IgD-negative memory B cell (primary cell): ENCODE data around the gene ADD2. TPM values are rescaled to one million over a fixed set of nuclear protein-coding genes. Genes with fewer than 3 reads are reported as not detected.
A peak's percentile ranks its signal among the peaks of the same experiment; 100 is the strongest.

Source experiments
- H3K27ac Mint-ChIP-seq, 3 donors: one replicate each; pipeline ENCODE4 v1.8.0; 2020 to 2022; ENCODE audit warnings: mild to moderate bottlenecking in 3 of 3, mixed read lengths in 3 of 3, moderate library complexity in 1 of 3
- H3K27me3 Mint-ChIP-seq: one replicate; pipeline ENCODE4 v1.8.0; 2021; ENCODE audit warnings: mixed read lengths
- H3K36me3 Mint-ChIP-seq: one replicate; pipeline ENCODE4 v1.8.0; 2020; ENCODE audit warnings: mild to moderate bottlenecking, mixed read lengths
- H3K4me1 Mint-ChIP-seq, 3 donors: one replicate each; pipeline ENCODE4 v1.8.0; 2020 to 2022; ENCODE audit warnings: mixed read lengths in 3 of 3, mild to moderate bottlenecking in 1 of 3
- H3K4me3 Mint-ChIP-seq, 4 donors: one replicate each; pipeline ENCODE4 v1.8.0; 2020 to 2022; ENCODE audit warnings: mild to moderate bottlenecking in 4 of 4, mixed read lengths in 4 of 4, moderate library complexity in 3 of 4
- H3K9me3 Mint-ChIP-seq, 3 donors: one replicate each; pipeline ENCODE4 v1.8.0; 2020 to 2021; ENCODE audit warnings: mixed read lengths in 3 of 3, mild to moderate bottlenecking in 1 of 3
- polyA plus RNA-seq: library from polyadenylated mRNA; unstranded; fragments of 300-500 nt; fragmentation: Illumina TruSeq; gene quantifications from one replicate; pipeline ENCODE4 v1.2.3, GENCODE V29; 2021

ADD2 gene
- polyA plus RNA-seq, 1 donor from 2014 or later = 17.3 TPM

DNA sequence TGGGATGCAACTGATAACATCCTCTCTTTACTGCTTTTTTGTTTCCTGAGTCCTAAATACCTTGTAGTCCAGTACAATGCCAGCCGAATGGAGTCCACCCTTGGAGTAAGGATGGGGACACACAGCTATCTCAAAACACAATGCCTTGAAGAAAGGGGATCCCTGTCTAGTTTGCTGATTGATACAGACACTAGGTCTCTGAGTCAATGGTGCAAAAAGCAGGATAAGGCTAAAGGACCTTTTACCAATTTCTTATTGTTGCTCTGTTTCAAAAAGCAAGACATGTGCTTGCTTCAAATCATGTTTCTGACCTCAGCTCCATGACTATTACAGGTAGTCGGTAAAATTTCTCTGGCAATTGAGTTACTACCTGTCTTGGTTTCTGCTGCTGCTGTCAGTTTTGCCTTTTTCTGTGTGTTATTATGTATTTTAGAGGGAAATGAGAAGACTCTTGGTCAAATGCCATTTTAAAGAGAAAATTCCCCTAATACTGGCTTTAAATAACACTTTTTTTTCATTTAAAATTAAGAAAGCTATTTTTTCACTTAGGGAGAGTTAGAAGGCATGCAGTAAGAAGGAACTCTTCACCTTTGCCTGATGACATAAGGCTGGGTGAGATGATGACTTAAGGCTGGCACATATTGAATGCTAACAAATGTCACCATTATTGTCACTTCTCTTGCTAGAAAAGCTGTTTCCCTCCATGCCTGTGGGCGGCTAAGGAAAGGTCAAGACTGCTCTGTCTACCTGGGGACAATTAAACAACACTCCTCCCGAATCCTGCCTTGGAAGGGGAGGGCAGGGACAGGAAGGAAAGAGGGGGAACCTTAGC, 27.4 kb upstream of the ADD2 start:
- peaks cover 0 to 4% (median 3%) of the 10 kb centered on the region in 3 donors for H3K4me1 Mint-ChIP-seq
- H3K27me3 Mint-ChIP-seq = peaks cover 23% of the 10 kb centered on the region
- H3K4me3 Mint-ChIP-seq = no peak overlapping the region
- H3K9me3 Mint-ChIP-seq = peaks cover 3 to 8% (median 4%) of the 10 kb centered on the region in 3 donors
- no peak overlapping the region for H3K27ac Mint-ChIP-seq
- H3K36me3 Mint-ChIP-seq = peaks cover 3% of the 10 kb centered on the region

DNA sequence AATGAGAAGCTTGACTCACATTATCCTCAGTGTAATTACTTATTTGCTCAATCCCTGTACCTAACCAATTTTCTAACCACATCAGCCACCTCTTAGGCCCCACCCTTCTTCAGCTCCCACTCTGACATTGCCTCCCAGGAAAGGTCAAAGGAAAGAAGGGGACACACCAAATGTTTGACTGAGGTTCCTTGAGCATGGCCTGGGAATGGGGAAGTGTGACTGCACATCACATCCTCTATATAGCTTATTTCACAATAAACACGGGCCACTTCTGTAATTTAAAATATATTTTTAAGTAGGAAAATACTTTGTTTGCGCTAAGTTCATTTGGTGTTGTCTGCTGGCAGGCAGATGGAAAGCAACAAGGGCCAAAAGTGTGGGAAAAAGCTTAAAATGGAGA, 25.4 kb upstream of the ADD2 start:
- Mint-ChIP-seq H3K36me3 (peaks cover 5% of the 10 kb centered on the region), H3K4me1 (peaks cover 5 to 9% (median 6%) of the 10 kb centered on the region in 3 donors), H3K27ac (no peak overlapping the region), H3K9me3 (peaks cover 0 to 2% (median 0%) of the 10 kb centered on the region in 3 donors), H3K27me3 (peaks cover 30% of the 10 kb centered on the region), H3K4me3 (no peak overlapping the region)

DNA sequence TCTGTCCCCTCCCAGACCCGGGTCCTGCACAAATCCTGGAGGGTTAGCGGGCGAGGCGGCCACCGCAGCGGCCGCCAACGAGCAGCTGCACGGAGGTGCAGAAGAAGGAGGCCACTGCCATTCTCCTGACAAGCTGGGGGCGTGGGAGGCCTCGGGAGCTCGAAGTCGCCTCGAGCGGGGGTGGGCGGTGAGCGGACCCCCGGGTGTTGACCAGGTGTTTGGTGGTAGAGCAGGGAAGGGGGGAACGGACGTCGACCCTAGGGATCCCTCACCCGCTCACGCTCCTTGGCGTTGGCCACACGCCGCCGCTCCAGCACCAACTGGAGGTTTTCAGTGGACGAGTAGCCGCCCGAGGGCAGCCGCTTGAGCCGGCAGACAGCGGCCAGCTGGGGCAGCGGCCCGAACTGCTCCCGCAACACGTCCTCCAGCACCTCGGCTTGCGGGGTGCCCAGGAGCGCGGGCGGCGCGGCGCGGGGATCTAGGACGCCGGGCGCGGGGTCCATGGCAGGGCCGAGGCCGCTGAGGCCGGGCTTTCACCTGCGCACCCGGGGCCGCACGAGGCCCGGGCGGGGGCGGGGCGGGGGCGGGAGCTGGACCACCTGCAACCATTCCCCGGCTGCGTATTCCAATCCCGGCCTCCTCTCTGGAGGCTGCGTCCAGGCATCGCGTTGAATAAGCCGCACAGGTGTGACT, 22.3 kb upstream of the ADD2 start, which contains the start of gene FIGLA:
FIGLA (minus strand) TSS at position 508 of the 693 bp plus-strand sequence; CDS start at position 503, 5 bp downstream.
- H3K4me3 Mint-ChIP-seq = peak within 1 kb of the TSS; percentile 44 to 95 (median 82)
- H3K36me3 Mint-ChIP-seq = peaks cover 5% of the 10 kb centered on the region
- peaks cover 32% of the 10 kb centered on the region for H3K27me3 Mint-ChIP-seq
- no peaks in the 10 kb centered on the region for H3K9me3 Mint-ChIP-seq
- H3K4me1 Mint-ChIP-seq = peaks cover 5 to 6% (median 5%) of the 10 kb centered on the region in 3 donors
- peak within 1 kb of the TSS in 1 of 3 donors; percentile 59 for H3K27ac Mint-ChIP-seq

DNA sequence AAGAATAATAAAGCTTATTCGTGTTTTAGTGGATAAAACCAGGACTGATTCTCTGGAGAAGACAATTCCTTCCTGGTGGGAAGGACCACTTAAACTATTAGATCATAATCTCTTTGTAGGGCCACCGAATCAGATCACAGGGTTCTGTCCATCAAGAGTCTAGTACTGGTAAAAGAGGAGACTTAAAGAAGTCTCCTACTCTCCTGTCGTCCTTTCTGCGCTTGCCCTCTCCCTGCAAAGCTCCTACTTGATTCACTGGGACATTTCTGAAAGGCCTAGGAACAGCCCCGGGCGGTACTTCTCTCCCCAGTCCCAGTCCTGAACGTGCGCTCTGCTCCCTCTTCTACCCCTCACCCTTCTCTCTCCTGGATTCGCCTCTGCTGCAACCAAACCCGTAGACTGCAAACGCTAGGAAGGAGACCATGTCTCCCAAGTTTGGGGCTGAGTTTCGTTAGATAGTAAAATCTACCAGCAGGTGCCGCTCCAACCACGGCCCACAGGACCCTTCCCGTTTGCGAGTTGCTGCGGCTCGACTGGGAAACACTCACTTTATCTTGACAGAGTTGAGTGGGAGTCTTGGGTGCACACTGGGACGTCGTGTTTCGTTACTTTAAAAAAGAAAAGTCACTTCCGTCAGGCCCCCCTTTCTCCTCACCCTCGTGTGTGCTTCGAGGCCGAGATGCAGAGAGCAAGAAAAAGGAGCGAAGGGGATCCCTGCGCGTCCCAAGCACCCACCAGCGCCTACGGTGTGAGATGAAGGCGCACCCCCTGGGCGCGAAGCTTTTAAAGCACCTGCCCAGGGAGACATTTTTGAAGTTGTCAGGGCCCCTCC, 21.5 kb upstream of the ADD2 start:
- H3K4me3 Mint-ChIP-seq = peak overlapping the region; percentile 44 to 95 (median 82)
- peak overlapping the region in 1 of 3 donors; percentile 59 for H3K27ac Mint-ChIP-seq
- no peaks in the 10 kb centered on the region for H3K9me3 Mint-ChIP-seq
- peaks cover 5 to 6% (median 5%) of the 10 kb centered on the region in 3 donors for H3K4me1 Mint-ChIP-seq
- peaks cover 5% of the 10 kb centered on the region for H3K36me3 Mint-ChIP-seq
- H3K27me3 Mint-ChIP-seq = peaks cover 32% of the 10 kb centered on the region

DNA sequence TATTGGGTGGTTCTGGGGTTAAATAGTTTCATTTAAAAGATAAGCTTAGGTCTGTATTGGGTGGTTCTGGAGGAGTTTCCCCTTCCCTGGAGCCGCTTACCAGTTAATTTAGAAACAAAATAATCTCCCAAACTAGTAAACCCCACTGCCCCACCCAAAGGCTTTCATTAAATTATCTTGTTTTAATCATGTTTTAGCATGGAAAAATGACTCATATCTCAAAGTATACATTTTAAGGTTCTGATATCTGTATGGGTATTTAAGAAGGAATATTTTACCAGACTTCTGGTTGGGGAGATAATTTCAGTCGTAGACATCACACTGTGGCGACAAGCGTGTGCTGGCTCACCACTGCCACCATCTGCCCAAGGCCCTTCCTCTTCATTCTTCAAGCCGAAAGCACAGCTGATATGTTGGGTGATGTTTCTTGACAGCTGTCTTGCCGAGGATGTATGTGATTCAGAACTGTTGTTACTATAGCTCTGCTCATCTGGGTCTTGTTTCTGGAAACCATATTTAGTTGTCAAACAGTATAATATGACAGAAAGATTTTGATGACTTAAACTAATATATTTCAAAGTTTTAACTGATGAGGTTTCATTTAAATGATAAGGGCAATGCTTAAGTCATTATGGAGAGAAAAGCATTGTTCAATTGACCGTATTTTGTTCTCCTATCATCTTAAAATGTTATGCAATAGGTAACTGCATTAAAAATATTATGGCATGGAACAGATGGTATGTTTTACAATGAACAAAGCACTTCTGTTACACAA, 17.3 kb upstream of the ADD2 start:
- Mint-ChIP-seq H3K27ac (no peak overlapping the region), H3K4me3 (no peak overlapping the region), H3K27me3 (peaks cover 16% of the 10 kb centered on the region)

DNA sequence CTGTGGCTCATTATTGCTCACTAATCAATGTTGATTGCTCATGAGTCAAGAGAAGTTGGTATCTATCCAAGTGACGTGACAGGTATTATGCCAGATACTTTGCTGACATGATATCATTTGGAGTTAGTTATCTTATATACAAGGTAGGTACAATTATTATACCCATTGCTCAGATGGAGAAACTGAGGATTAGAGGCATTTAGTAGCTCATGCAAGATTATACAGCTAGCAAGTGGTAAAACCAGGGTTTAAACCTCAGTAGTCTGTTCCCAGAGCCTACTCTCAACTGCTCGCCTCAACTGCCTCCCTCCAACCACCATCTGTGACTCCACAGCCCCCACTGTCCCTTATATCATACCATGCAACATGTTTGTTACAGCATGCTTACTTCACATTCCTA, 16.3 kb upstream of the ADD2 start:
- Mint-ChIP-seq H3K9me3 (no peaks in the 10 kb centered on the region), H3K27me3 (peaks cover 11% of the 10 kb centered on the region), H3K36me3 (no peaks in the 10 kb centered on the region), H3K27ac (no peak overlapping the region), H3K4me1 (peaks cover 0 to under 1% (median 0%) of the 10 kb centered on the region in 3 donors), H3K4me3 (no peak overlapping the region)

More for the DNA sequence above, 17.3 kb upstream of the ADD2 start:
- peaks cover 2 to 6% (median 5%) of the 10 kb centered on the region in 3 donors for H3K4me1 Mint-ChIP-seq
- no peaks in the 10 kb centered on the region for H3K9me3 Mint-ChIP-seq
- H3K36me3 Mint-ChIP-seq = peaks cover 2% of the 10 kb centered on the region

DNA sequence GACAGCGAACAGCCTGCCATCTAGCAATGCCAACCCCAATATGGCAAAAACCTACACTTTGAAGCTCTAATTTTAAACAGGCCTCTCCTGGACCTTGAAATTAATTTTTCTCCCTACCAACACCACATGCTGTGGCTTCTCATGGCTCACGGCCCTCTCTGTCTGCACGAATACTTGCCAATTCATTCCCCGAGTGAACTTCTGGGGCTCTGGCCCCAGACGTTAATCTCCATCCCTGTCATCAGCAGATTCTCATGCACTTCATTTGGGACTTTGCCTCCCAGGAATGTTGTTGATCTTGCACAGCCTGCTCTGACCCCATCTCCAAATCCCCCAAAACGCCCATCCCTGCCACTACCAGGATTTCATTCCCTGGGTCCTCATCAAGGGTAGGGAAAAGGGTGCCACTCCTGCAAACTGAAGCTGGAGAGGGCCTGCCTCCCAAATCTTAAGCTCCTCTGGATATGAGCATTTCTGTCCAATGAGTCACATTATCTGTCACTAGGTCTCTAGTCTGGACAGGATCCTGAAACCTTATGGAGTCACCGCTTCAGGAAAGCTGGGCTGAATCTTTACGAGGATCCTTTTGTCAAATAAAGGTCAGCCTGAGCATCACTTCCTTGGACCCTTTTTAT, 12.0 kb upstream of the ADD2 start:
- Mint-ChIP-seq H3K27ac (no peak overlapping the region), H3K27me3 (peaks cover 11% of the 10 kb centered on the region), H3K4me3 (no peak overlapping the region), H3K4me1 (no peaks in the 10 kb centered on the region), H3K9me3 (peaks cover 0 to 2% (median 0%) of the 10 kb centered on the region in 3 donors), H3K36me3 (no peaks in the 10 kb centered on the region)

DNA sequence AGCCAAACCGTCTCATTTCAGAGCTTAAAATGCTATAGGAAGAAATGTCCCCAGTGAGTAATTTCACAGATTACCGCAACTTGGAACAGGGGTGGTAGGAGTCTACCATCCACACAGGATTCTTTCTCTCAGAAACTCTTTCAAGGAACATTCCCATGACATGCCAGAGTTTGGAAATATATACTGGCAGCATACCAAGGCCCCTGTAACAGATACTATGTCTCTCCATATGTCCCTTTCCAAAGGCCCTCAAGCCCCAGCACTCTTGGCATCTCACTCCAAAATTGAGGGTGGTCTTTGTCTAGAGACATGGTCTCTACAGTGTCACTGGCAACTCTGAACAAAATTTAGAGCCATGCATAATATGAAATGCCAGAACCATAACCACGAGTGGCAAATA, 11.5 kb upstream of the ADD2 start:
- Mint-ChIP-seq H3K4me1 (no peaks in the 10 kb centered on the region), H3K27me3 (peaks cover 11% of the 10 kb centered on the region), H3K9me3 (peaks cover 0 to 2% (median 0%) of the 10 kb centered on the region in 3 donors), H3K4me3 (no peak overlapping the region), H3K27ac (no peak overlapping the region), H3K36me3 (no peaks in the 10 kb centered on the region)

DNA sequence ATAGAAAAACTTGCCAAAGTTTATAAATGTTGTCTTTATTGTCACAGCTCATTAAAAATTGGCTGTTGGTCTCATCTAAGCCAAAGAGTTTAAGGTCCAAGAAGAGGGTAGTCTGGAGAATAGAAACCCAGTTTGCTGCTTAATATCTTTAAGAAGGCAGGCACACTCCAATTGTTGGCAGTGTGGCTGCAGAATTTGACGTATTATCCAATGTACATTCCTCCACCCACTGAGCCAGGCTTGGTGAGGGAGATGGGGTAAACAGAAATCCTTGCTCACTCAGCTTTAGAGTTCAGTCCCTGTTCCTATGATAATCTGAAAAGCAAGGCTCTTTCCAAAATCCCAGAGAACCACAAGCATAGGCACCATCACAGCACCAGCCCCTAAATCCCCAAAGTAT, 10.7 kb upstream of the ADD2 start:
- Mint-ChIP-seq H3K27ac (no peak overlapping the region), H3K4me3 (no peak overlapping the region), H3K9me3 (peaks cover 0 to 7% (median 3%) of the 10 kb centered on the region in 3 donors), H3K36me3 (no peaks in the 10 kb centered on the region), H3K4me1 (no peaks in the 10 kb centered on the region), H3K27me3 (peaks cover 16% of the 10 kb centered on the region)

DNA sequence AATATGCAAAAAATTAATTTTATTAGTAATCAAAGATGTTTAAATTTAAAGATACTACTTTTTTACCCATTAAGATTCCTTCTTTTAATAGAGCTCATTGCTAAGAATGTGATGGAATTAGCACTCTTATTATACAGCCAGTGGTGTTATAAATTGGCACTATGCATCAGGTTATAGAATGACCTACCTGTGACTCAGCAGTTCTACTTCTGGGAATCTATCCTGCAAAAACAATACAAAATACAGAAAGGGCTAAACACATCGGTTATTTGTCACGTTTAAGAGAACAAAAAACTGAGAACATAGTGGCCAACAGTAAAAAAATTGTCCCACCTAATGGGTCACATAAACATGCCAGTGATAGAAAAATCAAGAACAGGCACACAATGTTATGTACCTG, 9.4 kb upstream of the ADD2 start:
- Mint-ChIP-seq H3K36me3 (no peaks in the 10 kb centered on the region), H3K4me3 (no peak overlapping the region), H3K4me1 (no peaks in the 10 kb centered on the region), H3K27ac (no peak overlapping the region), H3K27me3 (peaks cover 16% of the 10 kb centered on the region), H3K9me3 (peaks cover 0 to 11% (median 8%) of the 10 kb centered on the region in 3 donors)

DNA sequence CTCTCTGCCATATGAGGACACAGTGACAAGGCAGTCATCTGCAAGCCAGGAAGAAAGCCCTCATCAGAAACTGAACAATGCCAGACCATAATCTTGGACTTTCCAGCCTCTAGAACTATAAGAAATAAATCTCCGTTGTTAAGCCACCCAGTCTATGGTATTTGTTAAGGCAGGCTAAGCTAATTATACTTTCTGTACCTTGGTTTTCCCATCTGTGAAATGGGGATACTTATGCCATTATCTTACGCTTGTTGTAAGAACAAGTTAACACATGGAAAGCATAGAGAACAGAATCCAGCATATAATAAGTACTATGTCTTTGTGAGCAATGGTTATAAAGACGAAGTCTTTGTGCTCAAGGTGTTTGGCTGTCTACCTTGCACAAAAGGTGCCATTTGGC, 8.3 kb upstream of the ADD2 start:
- peaks cover 0 to 11% (median 10%) of the 10 kb centered on the region in 3 donors for H3K9me3 Mint-ChIP-seq
- no peak overlapping the region for H3K4me3 Mint-ChIP-seq
- H3K36me3 Mint-ChIP-seq = no peaks in the 10 kb centered on the region
- no peaks in the 10 kb centered on the region for H3K4me1 Mint-ChIP-seq
- no peak overlapping the region for H3K27ac Mint-ChIP-seq
- H3K27me3 Mint-ChIP-seq = peaks cover 19% of the 10 kb centered on the region

DNA sequence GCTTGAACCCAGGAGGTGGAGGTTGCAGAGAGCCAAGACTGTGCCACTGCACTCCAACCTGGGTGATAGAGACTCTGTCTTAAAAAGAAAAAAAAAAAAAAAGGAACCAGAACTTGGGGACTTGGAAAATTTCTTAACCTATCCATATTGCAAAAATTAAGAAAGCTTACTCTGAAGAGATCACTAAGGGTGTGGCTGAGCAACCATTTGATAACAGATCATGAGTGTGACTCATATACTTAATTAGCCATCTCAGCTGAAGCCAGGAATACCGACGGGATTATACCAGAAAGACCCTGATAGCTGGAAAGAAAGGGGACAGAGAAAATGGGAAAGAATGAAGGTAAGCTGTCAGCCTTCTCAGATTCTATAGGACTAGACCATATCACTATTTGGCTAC, 7.1 kb upstream of the ADD2 start:
- Mint-ChIP-seq H3K4me1 (no peaks in the 10 kb centered on the region), H3K36me3 (no peaks in the 10 kb centered on the region), H3K27ac (no peak overlapping the region), H3K4me3 (no peak overlapping the region), H3K9me3 (peaks cover 0 to 11% (median 10%) of the 10 kb centered on the region in 3 donors), H3K27me3 (peaks cover 19% of the 10 kb centered on the region)

DNA sequence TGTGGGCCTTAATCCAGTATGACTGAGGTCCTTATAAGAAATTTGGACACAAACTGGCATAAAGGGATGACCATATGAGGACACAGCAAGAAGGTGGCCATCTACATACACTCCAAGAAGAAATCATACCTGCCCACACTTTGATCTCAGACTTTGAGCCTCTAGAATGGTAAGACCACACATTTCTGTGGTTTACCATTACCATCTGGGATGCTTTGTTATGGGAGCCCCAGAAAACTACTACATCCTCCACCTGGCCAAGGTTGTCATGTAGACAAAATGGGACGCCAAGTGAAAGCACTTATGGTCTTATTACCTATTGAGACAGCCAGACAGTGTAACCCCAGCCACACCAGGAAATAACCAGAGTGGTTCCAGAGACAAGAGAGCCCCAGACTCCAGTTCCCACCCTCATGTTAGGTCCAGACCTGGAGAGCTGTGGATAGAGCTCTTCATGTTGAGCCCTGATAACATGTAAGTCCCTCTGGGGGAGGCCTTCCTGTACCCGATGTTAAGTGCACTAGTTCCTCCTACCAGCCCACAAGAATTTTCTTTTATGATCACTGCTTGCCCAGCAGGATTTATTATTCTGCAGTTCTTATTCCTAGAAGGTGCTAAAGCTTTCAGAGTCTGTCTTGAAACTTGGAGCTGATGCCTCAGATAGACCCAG, 4.6 kb upstream of the ADD2 start:
- no peak overlapping the region for H3K27ac Mint-ChIP-seq
- H3K4me3 Mint-ChIP-seq = no peak overlapping the region
- peaks cover 19% of the 10 kb centered on the region for H3K27me3 Mint-ChIP-seq
- peaks cover 0 to 2% (median 2%) of the 10 kb centered on the region in 3 donors for H3K4me1 Mint-ChIP-seq
- H3K9me3 Mint-ChIP-seq = peaks cover 0 to 11% (median 10%) of the 10 kb centered on the region in 3 donors
- H3K36me3 Mint-ChIP-seq = no peaks in the 10 kb centered on the region
